Sigmoid colon (tissue), 7 donors: Measurements from ENCODE around the gene SLC7A14. TPM values are rescaled to one million over a fixed set of nuclear protein-coding genes. Genes with fewer than 3 reads are reported as not detected.

Experiments
- DNase-seq: peaks from one replicate; pipeline ENCODE4 v3.0.0-alpha.2; 2019
- H3K27ac ChIP-seq, 4 donors: fragments of 200-600 bp; sonication (generic); one replicate each; pipeline ENCODE4 v1.5.1; 2016 to 2019; ENCODE audit warnings: mild to moderate bottlenecking in 1 of 4
- H3K27me3 ChIP-seq, 3 donors: fragments of 200-600 bp; sonication (generic); one replicate each; pipeline ENCODE4 v1.5.1; 2019; ENCODE audit warnings: mild to moderate bottlenecking in 1 of 3
- H3K36me3 ChIP-seq, 4 donors: fragments of 200-600 bp; sonication (generic); one replicate each; pipeline ENCODE4 v1.5.1; 2016 to 2019
- H3K4me1 ChIP-seq, 4 donors: fragments of 200-600 bp; sonication (generic); one replicate each; pipeline ENCODE4 v1.5.1; 2017 to 2019
- H3K4me3 ChIP-seq, 4 donors: fragments of 200-600 bp; sonication (generic); one replicate each; pipeline ENCODE4 v1.5.1; 2017 to 2019; ENCODE audit warnings: mild to moderate bottlenecking in 2 of 4, moderate library complexity in 1 of 4
- H3K9me3 ChIP-seq, 4 donors: fragments of 200-600 bp in 3 of 4; sonication (generic) in 3 of 4; one replicate each; pipeline versions ENCODE4 v1.5.1 to v1.6.1; 2013 to 2019
- EP300 ChIP-seq, 4 donors: sonication (generic); formaldehyde crosslinking; IDR thresholded peaks; one replicate each; pipeline ENCODE4 v1.6.1; 2017; ENCODE audit warnings: antibody characterized with exemption in 4 of 4
- POLR2A ChIP-seq, 2 donors: fragments of 450-650 bp; IDR thresholded peaks; one replicate each; pipeline ENCODE4 v1.6.1; 2016; ENCODE audit warnings: antibody characterized with exemption in 2 of 2, mild to moderate bottlenecking in 2 of 2, moderate library complexity in 2 of 2
- POLR2AphosphoS5 ChIP-seq, 4 donors: sonication (generic); formaldehyde crosslinking; IDR thresholded peaks; one replicate each; pipeline ENCODE4 v1.6.1; 2017; ENCODE audit warnings: antibody characterized with exemption in 4 of 4
- WGBS, 2 donors: extraction: QIAGEN DNeasy Blood & Tissue Kit; methylation state at CpG; one replicate each; pipeline ENCODE4 v1.1.7; 2013; 5-methylcytosine and 5-hydroxymethylcytosine counted together
- intact Hi-C: fragments of 100-400 bp; cut with DNase I; formaldehyde crosslinking; loops from one replicate; pipeline ENCODE4 v1.15.1; 2023
- polyA plus RNA-seq, 3 donors: library from polyadenylated mRNA; stranded (reverse); fragments of 200-250 nt; gene quantifications; one replicate each; pipeline ENCODE4 v1.2.3, GENCODE V29; 2013
- total RNA-seq, 4 donors: library from RNA; depleted of rRNA; stranded (reverse); fragments of >200 nt; gene quantifications; one replicate each; pipeline ENCODE4 v1.1.0, GENCODE V29; 2016
- TF ChIP-seq, protein P1 (sequence below), 4 experiments: fragments of 450-650 bp in 3 of 4; fragments of 200-600 bp in 1 of 4; IDR thresholded peaks; one replicate each; pipeline ENCODE4 v1.5.1; 2016 to 2019; ENCODE audit warnings: antibody characterized with exemption in 4 of 4, mild to moderate bottlenecking in 3 of 4, moderate library complexity in 2 of 4
- donor health status: healthy with polysubstance abuse.
- donor health status: Bipolar disorder and iron deficiency.
- donor health status: healthy.

Gene SLC7A14
- total and polyA plus RNA-seq, 7 donors: 0.79 to 3.9 (median 2.8) TPM; not detected in 2

DNA sequence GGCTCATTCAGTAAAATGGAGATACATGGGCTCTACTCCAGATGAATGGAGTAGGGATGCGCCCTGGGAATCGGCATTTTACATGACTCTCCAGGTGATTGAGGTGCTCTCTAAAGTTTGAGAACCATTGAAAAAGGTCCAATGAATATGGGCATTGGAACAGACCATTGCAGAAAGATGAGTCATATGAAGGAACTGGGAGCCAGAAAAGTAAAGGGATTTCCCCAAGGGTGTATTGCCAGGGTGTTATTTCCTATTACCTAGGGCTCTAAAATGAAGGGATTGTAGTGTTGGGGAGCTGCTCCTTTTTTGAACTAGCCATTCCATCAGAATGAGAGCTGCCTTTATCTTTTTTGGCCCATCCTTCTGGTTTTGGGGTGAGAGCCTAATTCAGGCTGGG, 145.5 kb downstream of the SLC7A14 start:
- WGBS, 2 donors: 91 to 94% methylated on average over 2 of the region's 2 CpGs
- no peak for TF ChIP-seq POLR2AphosphoS5 (IDR thresholded peaks at IDR 0.05)
- TF ChIP-seq, protein P1, sequence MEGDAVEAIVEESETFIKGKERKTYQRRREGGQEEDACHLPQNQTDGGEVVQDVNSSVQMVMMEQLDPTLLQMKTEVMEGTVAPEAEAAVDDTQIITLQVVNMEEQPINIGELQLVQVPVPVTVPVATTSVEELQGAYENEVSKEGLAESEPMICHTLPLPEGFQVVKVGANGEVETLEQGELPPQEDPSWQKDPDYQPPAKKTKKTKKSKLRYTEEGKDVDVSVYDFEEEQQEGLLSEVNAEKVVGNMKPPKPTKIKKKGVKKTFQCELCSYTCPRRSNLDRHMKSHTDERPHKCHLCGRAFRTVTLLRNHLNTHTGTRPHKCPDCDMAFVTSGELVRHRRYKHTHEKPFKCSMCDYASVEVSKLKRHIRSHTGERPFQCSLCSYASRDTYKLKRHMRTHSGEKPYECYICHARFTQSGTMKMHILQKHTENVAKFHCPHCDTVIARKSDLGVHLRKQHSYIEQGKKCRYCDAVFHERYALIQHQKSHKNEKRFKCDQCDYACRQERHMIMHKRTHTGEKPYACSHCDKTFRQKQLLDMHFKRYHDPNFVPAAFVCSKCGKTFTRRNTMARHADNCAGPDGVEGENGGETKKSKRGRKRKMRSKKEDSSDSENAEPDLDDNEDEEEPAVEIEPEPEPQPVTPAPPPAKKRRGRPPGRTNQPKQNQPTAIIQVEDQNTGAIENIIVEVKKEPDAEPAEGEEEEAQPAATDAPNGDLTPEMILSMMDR (IDR thresholded peaks at IDR 0.05): no peak
- no peak for TF ChIP-seq POLR2A (IDR thresholded peaks at IDR 0.05)
- TF ChIP-seq EP300 (IDR thresholded peaks at IDR 0.05): no peak
- intact Hi-C loops: no loop called here

GRCh38 chr3:170438836-170439235, 147.0 kb downstream of the SLC7A14 start:
- no peaks in the 10 kb centered on the region for H3K36me3 ChIP-seq
- H3K27ac ChIP-seq: no peak overlapping the region
- no peaks in the 10 kb centered on the region for H3K4me1 ChIP-seq
- no peak for DNase-seq
- WGBS, 2 donors: 91 to 92% methylated on average over 1 of the region's 1 CpG
- no peaks in the 10 kb centered on the region for H3K27me3 ChIP-seq
- no peak overlapping the region for H3K4me3 ChIP-seq
- intact Hi-C loops: no loop called here
- TF ChIP-seq POLR2A (IDR thresholded peaks at IDR 0.05) (no peak), EP300 (IDR thresholded peaks at IDR 0.05) (no peak), POLR2AphosphoS5 (IDR thresholded peaks at IDR 0.05) (no peak)
- TF ChIP-seq, protein P1 (IDR thresholded peaks at IDR 0.05): no peak
- H3K9me3 ChIP-seq: no peaks in the 10 kb centered on the region

More for the DNA sequence above, 145.5 kb downstream of the SLC7A14 start:
- H3K27me3 ChIP-seq: no peaks in the 10 kb centered on the region
- no peak for DNase-seq
- no peaks in the 10 kb centered on the region for H3K4me1 ChIP-seq
- no peak overlapping the region for H3K4me3 ChIP-seq
- H3K36me3 ChIP-seq: no peaks in the 10 kb centered on the region
- no peaks in the 10 kb centered on the region for H3K9me3 ChIP-seq
- no peak overlapping the region for H3K27ac ChIP-seq

DNA sequence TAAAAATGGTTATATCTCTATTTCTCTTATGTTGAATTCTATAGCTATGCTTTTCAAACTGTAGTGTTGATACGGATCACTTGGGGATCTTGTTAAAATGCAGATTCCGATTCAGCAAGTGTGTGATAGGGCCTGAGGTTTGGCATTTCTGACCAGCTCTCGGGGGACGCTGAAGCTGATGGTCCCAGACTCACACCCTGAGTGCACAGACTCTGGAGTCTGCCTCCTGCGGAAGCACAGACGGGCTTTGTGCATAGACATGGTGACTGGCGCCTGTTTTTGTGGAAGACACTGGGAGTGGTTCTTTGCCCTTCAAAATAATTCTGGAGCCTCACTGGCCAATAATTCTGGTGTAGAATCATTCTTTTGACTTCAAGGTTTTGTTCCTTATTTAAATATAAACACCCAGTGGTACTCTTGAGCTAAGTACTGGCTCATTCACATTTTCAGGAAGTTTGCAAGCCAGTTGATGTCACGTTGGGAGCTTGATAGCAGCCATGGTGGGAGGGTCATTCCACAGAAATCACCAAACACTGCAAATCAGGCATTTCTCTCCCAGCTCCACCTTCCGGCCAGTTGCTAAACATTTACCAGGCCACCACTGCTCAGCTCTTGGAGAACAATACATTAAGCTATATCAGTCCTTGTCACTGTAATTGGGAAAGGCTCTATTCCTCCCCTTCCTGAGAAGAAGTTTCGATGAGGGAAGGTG, 148.0 kb downstream of the SLC7A14 start:
- TF ChIP-seq POLR2AphosphoS5 (IDR thresholded peaks at IDR 0.05) (no peak), EP300 (IDR thresholded peaks at IDR 0.05) (no peak), POLR2A (IDR thresholded peaks at IDR 0.05) (no peak)
- TF ChIP-seq, protein P1 (IDR thresholded peaks at IDR 0.05): no peak
- H3K27me3 ChIP-seq: no peaks in the 10 kb centered on the region
- intact Hi-C loops: no loop called here
- H3K4me3 ChIP-seq: no peak overlapping the region
- no peak overlapping the region for H3K27ac ChIP-seq
- no peaks in the 10 kb centered on the region for H3K36me3 ChIP-seq
- H3K4me1 ChIP-seq: no peaks in the 10 kb centered on the region
- DNase-seq: no peak
- H3K9me3 ChIP-seq: no peaks in the 10 kb centered on the region
- 72 to 76% methylated on average over 10 of the region's 10 CpGs for WGBS, 2 donors

DNA sequence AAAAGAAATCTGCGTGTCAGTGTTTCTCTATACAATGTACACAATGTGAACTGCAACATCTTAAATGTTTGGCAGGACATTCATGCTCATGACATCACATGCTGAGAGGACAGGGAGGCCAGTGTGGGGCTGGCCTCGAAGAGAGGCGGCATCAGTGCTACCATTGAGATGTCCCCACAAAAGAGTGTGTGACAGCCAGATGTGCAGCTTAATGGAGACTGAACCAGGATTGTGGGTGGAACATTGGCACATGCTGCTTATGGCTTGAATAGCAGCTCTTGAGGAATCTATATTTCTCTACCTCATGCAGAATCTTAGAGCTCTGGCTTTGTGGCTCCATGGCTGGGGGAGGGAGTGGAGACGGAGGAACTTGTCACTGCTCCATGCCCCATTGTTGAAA, 148.7 kb downstream of the SLC7A14 start:
- Histone ChIP-seq H3K4me3 (no peak overlapping the region), H3K27ac (no peak overlapping the region), H3K4me1 (no peaks in the 10 kb centered on the region), H3K9me3 (no peaks in the 10 kb centered on the region), H3K36me3 (no peaks in the 10 kb centered on the region), H3K27me3 (no peaks in the 10 kb centered on the region)
- 84 to 88% methylated on average over 4 of the region's 4 CpGs for WGBS, 2 donors
- no peak for DNase-seq
- intact Hi-C loops: no loop called here
- TF ChIP-seq, protein P1 (IDR thresholded peaks at IDR 0.05): no peak
- no peak for TF ChIP-seq POLR2AphosphoS5 (IDR thresholded peaks at IDR 0.05)
- no peak for TF ChIP-seq POLR2A (IDR thresholded peaks at IDR 0.05)
- TF ChIP-seq EP300 (IDR thresholded peaks at IDR 0.05): no peak

- H3K27ac ChIP-seq: no peak overlapping the region
- 95% methylated on average over 2 of the region's 2 CpGs for WGBS, 2 donors
Measured at GRCh38 chr3:170436697-170437096, 149.2 kb downstream of the SLC7A14 start.

More at GRCh38 chr3:170436697-170437096, 149.2 kb downstream of the SLC7A14 start:
- DNase-seq: no peak
- intact Hi-C loops: no loop called here
- TF ChIP-seq, protein P1 (IDR thresholded peaks at IDR 0.05): no peak
- TF ChIP-seq POLR2AphosphoS5 (IDR thresholded peaks at IDR 0.05) (no peak), POLR2A (IDR thresholded peaks at IDR 0.05) (no peak), EP300 (IDR thresholded peaks at IDR 0.05) (no peak)
- H3K4me3 ChIP-seq: no peak overlapping the region
- H3K36me3 ChIP-seq: no peaks in the 10 kb centered on the region
- H3K4me1 ChIP-seq: no peaks in the 10 kb centered on the region
- H3K27me3 ChIP-seq: no peaks in the 10 kb centered on the region
- H3K9me3 ChIP-seq: no peaks in the 10 kb centered on the region
